Upper lobe of left lung (tissue), 6 donors: ENCODE measurements around the gene ASF1A. TPM values are rescaled to one million over a fixed set of nuclear protein-coding genes. Genes with fewer than 3 reads are reported as not detected.

Experiments
- ATAC-seq, 2 donors: fragments of 200-7000 bp; cut with Tn5 transposase; one replicate each; pipeline ENCODE4 v1.9.1; 2022; ENCODE audit warnings: mild to moderate bottlenecking in 2 of 2, moderate library complexity in 2 of 2; ENCODE audit not compliant: low FRiP score in 2 of 2
- DNase-seq, 2 donors: peaks; one replicate each; pipeline ENCODE4 v3.0.0-alpha.2; 2019 to 2020
- H3K27ac ChIP-seq, 4 donors: fragments of 200-600 bp; sonication (generic); one replicate each; pipeline ENCODE4 v1.5.1; 2016 to 2019
- H3K27me3 ChIP-seq, 4 donors: fragments of 200-600 bp; sonication (generic); one replicate each; pipeline ENCODE4 v1.5.1; 2017 to 2019
- H3K36me3 ChIP-seq, 4 donors: fragments of 200-600 bp; sonication (generic); one replicate each; pipeline ENCODE4 v1.5.1; 2016 to 2019
- H3K4me1 ChIP-seq, 4 donors: fragments of 200-600 bp; sonication (generic); one replicate each; pipeline ENCODE4 v1.5.1; 2018 to 2019
- H3K4me3 ChIP-seq, 4 donors: fragments of 200-600 bp; sonication (generic); one replicate each; pipeline ENCODE4 v1.5.1; 2017 to 2019; ENCODE audit warnings: mild to moderate bottlenecking in 2 of 4, moderate library complexity in 1 of 4
- H3K9me3 ChIP-seq, 4 donors: fragments of 200-600 bp; sonication (generic); one replicate each; pipeline ENCODE4 v1.5.1; 2018 to 2019
- CTCF ChIP-seq, 6 experiments: fragments of 450-650 bp in 4 of 6; fragments of 200-600 bp in 2 of 6; sonication (generic) in 2 of 6; IDR thresholded peaks; one replicate each; pipeline ENCODE4 v1.5.1; 2016 to 2019; ENCODE audit warnings: antibody characterized with exemption in 6 of 6
- EP300 ChIP-seq, 4 donors: sonication (generic); formaldehyde crosslinking; IDR thresholded peaks; one replicate each; pipeline ENCODE4 v1.5.1; 2017; ENCODE audit warnings: antibody characterized with exemption in 4 of 4, control low read depth in 2 of 4
- POLR2A ChIP-seq, 4 donors: fragments of 450-650 bp; IDR thresholded peaks; one replicate each; pipeline ENCODE4 v1.5.1; 2016 to 2017; ENCODE audit warnings: antibody characterized with exemption in 4 of 4, mild to moderate bottlenecking in 2 of 4
- POLR2AphosphoS5 ChIP-seq, 2 donors: sonication (generic); formaldehyde crosslinking; IDR thresholded peaks; one replicate each; pipeline ENCODE4 v1.5.1; 2017; ENCODE audit warnings: antibody characterized with exemption in 2 of 2
- WGBS, 2 donors: methylation state at CpG; one replicate each; pipeline ENCODE4 v1.1.5; 2017 to 2018; 5-methylcytosine and 5-hydroxymethylcytosine counted together
- total RNA-seq, 6 donors: library from RNA; depleted of rRNA in 4 of 6; stranded (reverse); fragments of >200 nt in 4 of 6; gene quantifications; one replicate each; pipeline versions ENCODE4 v1.1.0 to v1.2.1, GENCODE V29; 2016 to 2021
- donor health status: DM: no; HTN: no; CAD: no; lungs with moderate emphysema.
- donor health status: DM: no; HTN: yes; CAD: no; lungs with severe emphysema.

Gene ASF1A
- total RNA-seq, 6 donors from 2014 or later = 12.8 to 22.3 (median 19.1) TPM

- Histone ChIP-seq H3K4me3 (no peak overlapping the region), H3K4me1 (no peaks in the 10 kb centered on the region), H3K27me3 (no peaks in the 10 kb centered on the region), H3K9me3 (no peaks in the 10 kb centered on the region), H3K27ac (no peak overlapping the region), H3K36me3 (peaks cover 15 to 89% (median 38%) of the 10 kb centered on the region in 4 donors)
- ATAC-seq (no peak), DNase-seq (no peak)
- TF ChIP-seq POLR2AphosphoS5 (IDR thresholded peaks at IDR 0.05) (no peak), EP300 (IDR thresholded peaks at IDR 0.05) (no peak), CTCF (IDR thresholded peaks at IDR 0.05) (no peak), POLR2A (IDR thresholded peaks at IDR 0.05) (no peak)
- 84 to 92% methylated on average over 2 of the region's 2 CpGs for WGBS, 2 donors
These were observed 19.2 kb downstream of the ASF1A start for GRCh38 chr6:118913161-118913560.

- TF ChIP-seq POLR2A (IDR thresholded peaks at IDR 0.05) (no peak), CTCF (IDR thresholded peaks at IDR 0.05) (no peak), EP300 (IDR thresholded peaks at IDR 0.05) (no peak), POLR2AphosphoS5 (IDR thresholded peaks at IDR 0.05) (no peak)
- Histone ChIP-seq H3K9me3 (no peaks in the 10 kb centered on the region), H3K36me3 (peaks cover 15 to 81% (median 34%) of the 10 kb centered on the region in 4 donors), H3K27me3 (no peaks in the 10 kb centered on the region), H3K27ac (no peak overlapping the region), H3K4me1 (no peaks in the 10 kb centered on the region), H3K4me3 (no peak overlapping the region)
- DNase-seq = no peak
- ATAC-seq = no peak
These were observed 20.6 kb downstream of the ASF1A start for GRCh38 chr6:118914598-118914997.

- Histone ChIP-seq H3K9me3 (no peaks in the 10 kb centered on the region), H3K36me3 (peaks cover 19 to 79% (median 34%) of the 10 kb centered on the region in 4 donors), H3K4me3 (no peak overlapping the region), H3K27ac (no peak overlapping the region), H3K4me1 (no peaks in the 10 kb centered on the region), H3K27me3 (no peaks in the 10 kb centered on the region)
- ATAC-seq (no peak), DNase-seq (no peak)
- TF ChIP-seq CTCF (IDR thresholded peaks at IDR 0.05) (no peak), EP300 (IDR thresholded peaks at IDR 0.05) (no peak), POLR2AphosphoS5 (IDR thresholded peaks at IDR 0.05) (no peak), POLR2A (IDR thresholded peaks at IDR 0.05) (no peak)
- WGBS, 2 donors = 89 to 92% methylated on average over 5 of the region's 5 CpGs
These were observed 23.8 kb downstream of the ASF1A start for GRCh38 chr6:118917546-118918328.

GRCh38 chr6:118918329-118918725, 24.4 kb downstream of the ASF1A start:
- Histone ChIP-seq H3K4me3 (no peak overlapping the region), H3K9me3 (no peaks in the 10 kb centered on the region), H3K4me1 (no peaks in the 10 kb centered on the region), H3K36me3 (peaks cover 19 to 79% (median 32%) of the 10 kb centered on the region in 4 donors), H3K27me3 (no peaks in the 10 kb centered on the region), H3K27ac (no peak overlapping the region)
- ATAC-seq = no peak
- DNase-seq = no peak
- no peak for TF ChIP-seq POLR2AphosphoS5 (IDR thresholded peaks at IDR 0.05)
- no peak for TF ChIP-seq EP300 (IDR thresholded peaks at IDR 0.05)
- no peak for TF ChIP-seq POLR2A (IDR thresholded peaks at IDR 0.05)
- TF ChIP-seq CTCF (IDR thresholded peaks at IDR 0.05) = no peak
- 87 to 90% methylated on average over 2 of the region's 2 CpGs for WGBS, 2 donors

GRCh38 chr6:118921084-118921483, 27.1 kb downstream of the ASF1A start:
- 100% methylated on average over 1 of the region's 1 CpG for WGBS, 2 donors
- no peaks in the 10 kb centered on the region for H3K27me3 ChIP-seq
- H3K27ac ChIP-seq = no peak overlapping the region
- H3K4me1 ChIP-seq = no peaks in the 10 kb centered on the region
- DNase-seq (no peak), ATAC-seq (no peak)
- H3K9me3 ChIP-seq = no peaks in the 10 kb centered on the region
- peaks cover 19 to 71% (median 33%) of the 10 kb centered on the region in 4 donors for H3K36me3 ChIP-seq
- no peak for TF ChIP-seq CTCF (IDR thresholded peaks at IDR 0.05)
- no peak for TF ChIP-seq POLR2A (IDR thresholded peaks at IDR 0.05)
- TF ChIP-seq POLR2AphosphoS5 (IDR thresholded peaks at IDR 0.05) = no peak
- TF ChIP-seq EP300 (IDR thresholded peaks at IDR 0.05) = no peak
- no peak overlapping the region for H3K4me3 ChIP-seq
